Effector memory CD8-positive, alpha-beta T cell (primary cell): Measurements from ENCODE around the gene ZSCAN2.
A peak's percentile ranks its signal among the peaks of the same experiment; 100 is the strongest.
"Not testable (repeated sequence)": the region's sequence is repeated elsewhere in the genome, so short reads cannot be mapped to it uniquely, and the experiment has no call there.

Experiments
- ATAC-seq: fragments of 150-1000 bp; cut with Tn5 transposase; replicated peaks from 2 replicates; pipeline ENCODE4 v1.10.0; 2021; ENCODE audit warnings: mild to moderate bottlenecking, moderate library complexity
- DNase-seq, 3 experiments: peaks; one replicate each; pipeline ENCODE4 v3.0.0; 2021
- H3K27ac Mint-ChIP-seq, 2 donors: one replicate each; pipeline ENCODE4 v1.8.0; 2022; ENCODE audit warnings: mild to moderate bottlenecking in 2 of 2, mixed read lengths in 2 of 2, moderate library complexity in 2 of 2
- H3K27me3 Mint-ChIP-seq, 2 donors: one replicate each; pipeline ENCODE4 v1.8.0; 2022; ENCODE audit warnings: mixed read lengths in 2 of 2
- H3K36me3 Mint-ChIP-seq: one replicate; pipeline ENCODE4 v1.8.0; 2022; ENCODE audit warnings: mild to moderate bottlenecking, moderate library complexity, mixed read lengths; ENCODE audit not compliant: insufficient read depth
- H3K4me1 Mint-ChIP-seq, 2 donors: one replicate each; pipeline ENCODE4 v1.8.0; 2022; ENCODE audit warnings: low read depth in 2 of 2, mixed read lengths in 2 of 2
- H3K4me3 Mint-ChIP-seq, 2 donors: one replicate each; pipeline ENCODE4 v1.8.0; 2022; ENCODE audit warnings: mild to moderate bottlenecking in 2 of 2, mixed read lengths in 2 of 2, moderate library complexity in 2 of 2
- H3K9me3 Mint-ChIP-seq, 2 donors: one replicate each; pipeline ENCODE4 v1.8.0; 2022; ENCODE audit warnings: mixed read lengths in 2 of 2

The ZSCAN2 gene

DNA sequence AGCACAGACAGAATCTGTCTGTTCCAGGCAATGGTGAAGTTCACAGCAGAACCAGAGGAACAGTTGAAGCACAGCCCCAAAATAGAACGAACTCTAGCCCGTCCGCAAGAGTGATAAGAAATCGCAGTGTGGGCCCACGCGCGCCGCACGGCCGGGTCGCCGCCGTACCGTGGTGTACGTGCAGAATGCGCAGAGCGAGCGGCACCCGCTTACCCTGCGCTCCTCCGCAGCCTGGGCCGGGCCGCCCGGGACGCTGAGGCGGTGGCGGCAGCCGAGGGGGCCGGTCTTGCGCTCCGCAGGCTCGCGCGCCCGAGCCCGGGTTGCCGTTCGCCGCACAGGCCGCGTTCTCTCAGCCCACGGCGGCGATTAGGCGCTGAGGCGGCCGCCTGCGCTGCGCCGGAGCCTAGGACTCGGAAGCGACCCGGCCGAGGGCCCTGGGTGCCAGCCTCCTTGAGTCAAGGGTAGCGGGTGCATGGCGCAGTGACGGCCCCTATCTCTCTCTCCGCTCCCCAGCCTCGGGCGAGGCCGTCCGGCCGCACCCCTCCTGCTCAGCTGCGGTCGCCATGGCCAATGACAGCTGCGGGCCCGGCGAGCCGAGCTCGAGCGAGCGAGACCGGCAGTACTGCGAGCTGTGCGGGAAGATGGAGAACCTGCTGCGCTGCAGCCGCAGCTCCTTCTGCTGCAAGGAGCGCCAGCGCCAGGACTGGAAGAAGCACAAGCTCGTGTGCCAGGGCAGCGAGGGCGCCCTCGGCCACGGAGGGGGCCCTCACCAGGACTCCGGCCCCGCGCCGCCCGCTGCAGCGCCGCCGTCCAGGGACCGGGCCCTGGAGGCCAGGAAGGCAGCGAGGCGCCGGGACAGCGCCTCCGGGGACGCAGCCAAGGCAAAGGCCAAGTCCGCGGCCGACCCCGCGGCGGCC, 32.8 kb downstream of the ZSCAN2 start:
- H3K4me3 Mint-ChIP-seq, result peak overlapping the region; percentile 88 to 91
- peak overlapping the region; percentile 91 to 92 for H3K27ac Mint-ChIP-seq
- H3K4me1 Mint-ChIP-seq, result peaks cover 25 to 42% of the 10 kb centered on the region in 2 donors
- H3K9me3 Mint-ChIP-seq, result no peaks in the 10 kb centered on the region
- H3K36me3 Mint-ChIP-seq, result peaks cover 49% of the 10 kb centered on the region
- DNase-seq (peak; percentile 50 to 61 (median 56)), ATAC-seq (peak; percentile 54)
- H3K27me3 Mint-ChIP-seq, result no peaks in the 10 kb centered on the region

DNA sequence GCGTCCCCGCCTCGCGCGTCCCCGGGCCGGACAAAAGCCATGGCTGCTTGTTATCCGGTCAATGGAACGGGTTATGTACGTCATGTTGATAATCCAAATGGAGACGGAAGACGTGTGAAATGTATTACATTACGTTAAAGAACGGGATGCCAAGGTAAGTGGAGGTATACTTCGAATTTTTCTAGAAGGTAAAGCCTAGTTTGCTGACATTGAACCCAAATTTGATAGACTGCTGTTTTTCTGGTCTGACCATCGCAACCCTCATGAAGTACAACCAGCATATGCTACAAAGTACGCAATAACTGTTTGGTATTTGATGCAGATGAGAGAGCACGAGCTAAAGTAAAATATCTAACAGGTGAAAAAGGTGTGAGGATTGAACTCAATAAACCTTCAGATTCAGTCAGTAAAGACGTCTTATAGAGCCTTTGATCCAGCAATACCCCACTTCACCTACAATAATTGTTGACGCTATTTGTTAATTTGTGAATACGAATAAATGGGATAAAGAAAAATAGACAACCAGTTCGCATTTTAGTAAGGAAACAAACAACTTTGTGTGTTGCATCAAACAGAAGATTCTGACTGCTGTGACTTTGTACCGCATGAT, 33.5 kb downstream of the ZSCAN2 start:
- Mint-ChIP-seq H3K4me3 (peak overlapping the region; percentile 88 to 91), H3K4me1 (peaks cover 25 to 42% of the 10 kb centered on the region in 2 donors), H3K9me3 (no peaks in the 10 kb centered on the region), H3K27me3 (no peaks in the 10 kb centered on the region), H3K36me3 (peaks cover 56% of the 10 kb centered on the region), H3K27ac (peak overlapping the region; percentile 75 to 76)
- DNase-seq (no peak), ATAC-seq (no peak)

DNA sequence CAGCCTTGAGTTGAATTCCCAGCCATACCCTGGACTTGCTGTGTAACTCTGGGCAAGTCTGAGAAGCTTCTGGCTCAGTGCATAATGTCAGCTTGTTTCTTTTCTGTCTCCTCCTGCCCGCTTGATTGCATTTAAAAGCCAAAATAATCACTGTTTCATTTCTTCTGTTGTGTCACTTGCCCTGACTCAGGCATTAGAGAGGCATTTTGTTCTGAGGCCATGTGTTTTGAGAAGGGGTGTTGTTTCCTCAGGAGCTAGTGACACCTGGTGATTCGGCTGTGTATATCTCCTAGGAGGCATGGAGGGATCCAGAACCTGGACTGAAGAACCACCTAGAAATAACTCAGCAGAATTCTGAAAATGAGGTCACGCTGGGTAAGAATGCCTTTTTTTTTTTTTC, 37.3 kb downstream of the ZSCAN2 start:
- Mint-ChIP-seq H3K36me3 (peaks cover 77% of the 10 kb centered on the region), H3K4me3 (no peak overlapping the region), H3K4me1 (peaks cover 16 to 27% of the 10 kb centered on the region in 2 donors)

DNA sequence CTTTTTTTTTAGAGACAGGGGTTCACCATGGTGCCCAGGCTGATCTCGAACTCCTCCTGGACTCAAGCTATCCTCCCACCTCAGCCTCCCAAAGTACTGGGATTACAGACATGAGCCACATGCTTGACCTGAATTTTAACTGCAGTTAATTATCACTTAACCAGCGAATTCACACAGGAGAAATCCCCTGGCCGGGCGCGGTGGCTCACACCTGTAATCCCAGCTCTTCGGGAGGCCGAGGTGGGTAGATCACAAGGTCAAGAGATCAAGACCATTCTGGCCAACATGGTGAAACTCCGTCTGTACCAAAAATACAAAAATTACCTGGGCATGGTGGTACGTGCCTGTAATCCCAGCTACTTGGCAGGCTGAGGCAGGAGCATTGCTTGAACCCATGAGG, 41.1 kb downstream of the ZSCAN2 start:
- H3K36me3 Mint-ChIP-seq, result peaks cover 90% of the 10 kb centered on the region
- not testable (repeated sequence) for H3K9me3 Mint-ChIP-seq, H3K27ac Mint-ChIP-seq, ATAC-seq, H3K4me1 Mint-ChIP-seq, H3K27me3 Mint-ChIP-seq, H3K4me3 Mint-ChIP-seq, DNase-seq

More for the DNA sequence above, 37.3 kb downstream of the ZSCAN2 start:
- Mint-ChIP-seq H3K27ac (peak overlapping the region; percentile 51 to 75), H3K9me3 (no peaks in the 10 kb centered on the region), H3K27me3 (no peaks in the 10 kb centered on the region)
- ATAC-seq (no peak), DNase-seq (no peak)

DNA sequence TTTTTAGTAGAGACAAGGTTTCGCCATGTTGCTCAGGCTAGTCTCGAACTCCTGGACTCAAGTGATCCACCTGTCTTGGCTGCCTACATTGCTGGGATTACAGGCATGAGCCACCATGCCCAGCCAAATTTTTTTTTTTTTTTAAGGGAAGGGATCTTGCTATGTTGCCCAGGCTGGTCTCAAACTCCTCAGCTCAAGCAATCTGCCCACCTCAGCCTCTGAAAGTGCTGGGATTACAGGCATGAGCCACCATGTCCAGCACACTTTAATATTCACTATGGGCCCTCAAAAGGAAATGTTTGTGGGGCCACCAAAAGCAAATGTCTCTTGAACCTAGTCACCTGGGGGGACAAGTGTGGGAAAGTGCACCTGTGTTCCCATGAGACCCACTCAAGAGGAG, 41.8 kb downstream of the ZSCAN2 start:
- not testable (repeated sequence) for H3K27ac Mint-ChIP-seq, ATAC-seq, H3K27me3 Mint-ChIP-seq, H3K4me3 Mint-ChIP-seq, H3K4me1 Mint-ChIP-seq, DNase-seq, H3K9me3 Mint-ChIP-seq
- peaks cover 90% of the 10 kb centered on the region for H3K36me3 Mint-ChIP-seq

DNA sequence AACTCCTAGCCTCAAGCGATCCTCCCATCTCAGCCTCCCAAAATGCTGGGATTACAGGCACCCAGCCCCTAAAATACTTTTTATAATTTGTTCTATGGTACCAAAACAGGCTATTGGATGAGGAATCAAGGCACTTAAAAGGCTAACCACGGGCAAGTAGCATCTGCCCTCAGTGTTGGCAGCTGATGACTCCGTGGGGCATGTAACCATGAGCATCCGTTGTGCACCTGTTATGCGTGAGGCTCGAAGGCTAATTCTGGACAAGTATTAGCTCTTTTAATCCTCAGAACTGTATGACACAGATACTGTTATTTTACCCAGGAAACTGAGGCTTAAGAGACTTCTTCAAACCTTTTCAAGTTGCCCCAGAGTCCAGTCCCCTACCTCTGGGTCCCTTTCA, 43.0 kb downstream of the ZSCAN2 start:
- DNase-seq (no peak), ATAC-seq (no peak)
- Mint-ChIP-seq H3K9me3 (no peaks in the 10 kb centered on the region), H3K4me3 (no peak overlapping the region), H3K36me3 (peaks cover 90% of the 10 kb centered on the region), H3K27ac (no peak overlapping the region), H3K4me1 (peaks cover 2 to 11% of the 10 kb centered on the region in 2 donors), H3K27me3 (no peaks in the 10 kb centered on the region)

DNA sequence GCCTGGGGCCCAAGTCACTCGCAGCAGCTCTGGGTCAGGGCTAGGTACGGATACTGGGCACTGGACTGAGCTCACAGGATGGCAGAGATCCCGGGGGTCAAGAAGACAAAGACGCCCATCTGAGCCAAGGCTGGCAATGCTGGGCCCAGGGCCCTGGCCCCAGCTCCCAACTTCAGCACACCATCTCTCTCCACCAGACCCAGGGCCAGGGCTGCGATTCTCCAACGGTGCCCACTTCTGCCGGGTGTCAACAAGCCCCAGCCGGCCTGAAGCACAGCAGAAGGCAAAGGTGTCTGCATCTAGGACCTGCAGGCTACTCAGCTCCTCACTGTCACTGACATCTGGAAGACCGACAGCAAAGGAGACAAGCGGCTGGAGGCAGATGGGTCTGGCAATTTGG, 44.7 kb downstream of the ZSCAN2 start:
- ATAC-seq (no peak), DNase-seq (no peak)
- Mint-ChIP-seq H3K9me3 (no peaks in the 10 kb centered on the region), H3K36me3 (peaks cover 86% of the 10 kb centered on the region), H3K4me3 (no peak overlapping the region), H3K4me1 (peaks cover 6 to 16% of the 10 kb centered on the region in 2 donors), H3K27me3 (no peaks in the 10 kb centered on the region), H3K27ac (peak overlapping the region; percentile 44 to 68)

DNA sequence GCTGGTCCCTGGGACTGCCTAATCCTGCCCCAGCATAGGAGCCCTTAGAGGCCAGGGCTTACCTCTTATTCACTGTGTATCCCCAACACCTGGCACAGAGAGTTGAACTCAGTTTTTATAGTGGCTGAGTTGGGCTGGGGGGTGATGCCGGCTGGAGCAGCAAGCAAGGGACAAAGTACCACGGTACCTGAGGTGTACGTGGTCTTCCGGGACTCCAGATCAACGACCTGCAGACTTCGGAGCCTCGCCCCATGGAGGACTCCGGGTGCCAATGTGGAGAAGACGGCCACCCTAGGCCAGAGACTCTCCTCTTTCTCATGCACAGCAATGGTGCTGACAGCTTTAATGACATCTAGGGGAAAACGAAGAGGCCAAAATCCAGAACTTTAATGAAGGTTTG, 45.2 kb downstream of the ZSCAN2 start:
- DNase-seq (no peak), ATAC-seq (no peak)
- Mint-ChIP-seq H3K36me3 (peaks cover 83% of the 10 kb centered on the region), H3K4me1 (peaks cover 6 to 16% of the 10 kb centered on the region in 2 donors), H3K4me3 (no peak overlapping the region), H3K27ac (peak overlapping the region; percentile 44 to 68), H3K27me3 (no peaks in the 10 kb centered on the region), H3K9me3 (no peaks in the 10 kb centered on the region)

DNA sequence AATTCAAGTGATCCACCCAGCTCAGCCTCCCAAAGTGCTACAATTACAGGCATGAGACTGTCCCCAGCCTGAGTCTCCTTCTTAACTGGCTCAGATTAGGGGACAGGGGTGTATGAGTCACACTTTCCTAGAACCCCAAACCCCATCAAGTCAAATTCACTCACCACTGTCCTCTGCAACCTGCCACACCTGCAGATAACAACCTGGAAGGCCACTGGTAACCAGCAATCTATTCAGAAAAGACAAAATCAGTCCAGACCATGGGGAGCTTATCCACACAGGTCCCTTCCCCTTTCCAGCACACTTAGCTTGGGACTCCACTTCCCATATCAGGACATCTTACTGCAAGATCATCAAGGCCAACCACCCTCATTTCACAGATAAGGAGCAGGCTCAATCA, 46.9 kb downstream of the ZSCAN2 start:
- Mint-ChIP-seq H3K4me3 (no peak overlapping the region), H3K27ac (peak overlapping the region; percentile 67 to 73), H3K27me3 (no peaks in the 10 kb centered on the region), H3K36me3 (peaks cover 80% of the 10 kb centered on the region), H3K9me3 (no peaks in the 10 kb centered on the region), H3K4me1 (peaks cover 13 to 22% of the 10 kb centered on the region in 2 donors)
- DNase-seq (no peak), ATAC-seq (no peak)

DNA sequence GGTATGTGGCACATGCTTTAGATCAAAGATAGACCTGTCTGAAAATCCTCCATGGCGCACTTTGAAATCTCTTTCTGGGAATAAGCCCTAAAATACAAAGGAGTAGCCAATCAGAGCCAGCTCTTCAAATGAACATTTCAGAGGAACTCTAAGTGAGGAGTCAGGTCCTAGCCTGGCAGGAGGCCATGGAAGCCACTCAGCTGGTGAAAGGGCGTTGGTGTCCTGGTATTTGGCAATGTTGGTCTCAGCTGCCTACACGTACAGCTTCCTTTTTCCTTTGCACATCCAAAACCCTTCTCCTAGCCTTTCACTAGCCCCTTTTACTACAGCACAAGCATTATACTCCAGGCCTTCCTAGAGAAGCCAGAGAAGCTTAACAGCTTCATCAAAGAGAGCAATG, 47.7 kb downstream of the ZSCAN2 start:
- Mint-ChIP-seq H3K36me3 (peaks cover 81% of the 10 kb centered on the region), H3K9me3 (no peaks in the 10 kb centered on the region), H3K27ac (peak overlapping the region; percentile 67 to 73), H3K27me3 (no peaks in the 10 kb centered on the region), H3K4me3 (no peak overlapping the region), H3K4me1 (peaks cover 16 to 22% of the 10 kb centered on the region in 2 donors)
- ATAC-seq (no peak), DNase-seq (no peak)

DNA sequence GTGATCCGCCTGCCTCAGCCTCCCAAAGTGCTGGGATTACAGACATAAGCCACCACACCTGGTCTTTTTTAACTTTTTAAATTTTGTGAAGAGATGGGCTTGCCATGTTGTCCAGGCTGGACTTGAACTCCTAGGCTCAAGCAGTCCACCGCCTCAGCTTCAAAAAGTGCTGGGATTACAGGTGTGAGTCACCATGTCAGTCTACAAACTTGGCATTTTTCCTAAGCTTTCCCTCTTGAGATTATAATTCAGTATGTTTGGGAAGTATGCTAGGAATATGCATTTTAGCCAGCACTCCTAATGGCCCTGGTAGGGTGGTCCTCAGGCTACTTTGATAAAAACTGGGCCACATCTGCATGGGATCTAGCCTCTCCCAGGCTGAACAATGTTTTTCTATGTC, 48.9 kb downstream of the ZSCAN2 start:
- no peak overlapping the region for H3K4me3 Mint-ChIP-seq
- peaks cover 77% of the 10 kb centered on the region for H3K36me3 Mint-ChIP-seq
- no peak for ATAC-seq
- H3K27ac Mint-ChIP-seq, result peak overlapping the region; percentile 41 to 65
- no peak for DNase-seq
- H3K4me1 Mint-ChIP-seq, result peaks cover 21 to 26% of the 10 kb centered on the region in 2 donors
- H3K27me3 Mint-ChIP-seq, result no peaks in the 10 kb centered on the region
- no peaks in the 10 kb centered on the region for H3K9me3 Mint-ChIP-seq

DNA sequence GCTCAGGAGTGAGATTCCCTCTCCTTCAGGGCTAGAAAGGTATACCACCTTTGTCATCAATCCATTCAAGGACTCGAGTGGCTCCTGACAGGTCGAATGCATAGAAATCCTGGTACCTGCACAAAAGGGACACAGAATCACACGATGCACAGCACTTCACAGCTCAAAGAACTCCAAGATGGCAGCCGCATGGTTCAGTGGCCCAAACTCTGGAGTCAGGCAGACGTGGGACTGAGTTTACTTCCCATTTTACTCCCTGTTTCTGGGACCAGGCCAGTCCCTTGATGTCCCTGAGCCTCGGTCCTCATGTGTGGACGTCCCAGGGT, 52.7 kb downstream of the ZSCAN2 start:
- H3K4me1 Mint-ChIP-seq, result peaks cover 24 to 36% of the 10 kb centered on the region in 2 donors
- H3K27me3 Mint-ChIP-seq, result no peaks in the 10 kb centered on the region

DNA sequence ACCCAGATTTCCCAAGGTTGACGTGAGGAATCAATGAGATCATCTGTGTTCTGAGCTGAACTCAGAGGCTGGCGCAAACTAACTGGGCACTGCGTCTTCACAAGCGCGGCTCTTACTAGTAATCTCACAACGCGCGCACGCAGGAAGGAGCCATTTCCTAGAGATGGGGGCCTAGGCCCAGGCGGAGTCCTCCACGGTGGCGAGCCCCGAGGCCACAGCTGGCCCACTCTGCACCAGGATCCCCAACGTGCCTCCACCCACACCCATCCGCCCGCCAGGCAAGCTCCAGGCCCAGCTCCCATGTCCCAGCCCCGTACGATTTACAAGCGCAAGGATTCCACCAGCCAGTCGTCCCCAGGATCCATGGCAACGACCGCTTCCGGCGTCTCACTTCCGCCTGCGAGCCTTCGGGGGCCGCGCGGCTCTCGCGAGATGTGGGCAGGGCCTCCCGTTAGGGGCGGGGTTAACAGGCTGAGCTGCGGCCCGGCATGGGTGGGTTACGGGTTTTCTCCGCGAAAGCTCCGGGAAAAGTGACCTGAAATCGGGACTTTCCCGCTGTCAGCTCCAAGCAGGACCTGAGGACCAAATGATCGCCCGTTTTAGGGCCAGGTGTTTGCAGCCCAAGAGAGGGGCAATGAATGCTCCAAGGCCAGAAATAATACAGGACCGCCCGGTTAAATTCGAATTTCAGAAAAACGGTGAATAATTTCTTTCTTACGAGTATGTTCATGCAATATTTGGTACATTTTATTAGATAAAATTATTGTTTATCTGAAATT, 53.3 kb downstream of the ZSCAN2 start, which contains the start of gene WDR73:
Gene WDR73 (minus strand): TSS at position 374 of the 779 bp plus-strand sequence. CDS start 9 bp downstream, at position 365.
- H3K9me3 Mint-ChIP-seq, result no peaks in the 10 kb centered on the region
- peak within 1 kb of the TSS; percentile 96 to 98 for H3K27ac Mint-ChIP-seq
- peak within 1 kb of the TSS; percentile 91 to 94 for H3K4me3 Mint-ChIP-seq
- peaks cover 49% of the 10 kb centered on the region for H3K36me3 Mint-ChIP-seq
- H3K4me1 Mint-ChIP-seq, result peaks cover 20 to 37% of the 10 kb centered on the region in 2 donors
- no peaks in the 10 kb centered on the region for H3K27me3 Mint-ChIP-seq
- ATAC-seq, result peak; percentile 75
- peak; percentile 97 to 98 (median 98) for DNase-seq

More for the DNA sequence above, 52.7 kb downstream of the ZSCAN2 start:
- Mint-ChIP-seq H3K36me3 (peaks cover 50% of the 10 kb centered on the region), H3K9me3 (no peaks in the 10 kb centered on the region), H3K27ac (peak overlapping the region; percentile 96 to 98), H3K4me3 (peak overlapping the region; percentile 91 to 94)
- DNase-seq (no peak), ATAC-seq (no peak)
